GM15510 (cell line): ENCODE measurements around the gene DCDC2.

ENCODE experiments used
- POLR2A ChIP-seq: IDR thresholded peaks from 3 replicates; pipeline ENCODE4 v1.6.1; 2011; ENCODE audit warnings: borderline replicate concordance; ENCODE audit not compliant: insufficient read length; ENCODE audit errors: extremely low read depth

DCDC2 gene

GRCh38 chr6:24330137-24330732, 27.6 kb downstream of the DCDC2 start:
- TF ChIP-seq POLR2A = no peak

GRCh38 chr6:24329451-24329850, 28.4 kb downstream of the DCDC2 start:
- no peak for TF ChIP-seq POLR2A

- TF ChIP-seq POLR2A = no peak
Observed at GRCh38 chr6:24329022-24329421, 28.8 kb downstream of the DCDC2 start.

GRCh38 chr6:24327756-24328155, 30.1 kb downstream of the DCDC2 start:
- TF ChIP-seq POLR2A = no peak

- no peak for TF ChIP-seq POLR2A
Observed at GRCh38 chr6:24325978-24326377, 31.9 kb downstream of the DCDC2 start.

- TF ChIP-seq POLR2A = no peak
Observed at GRCh38 chr6:24324617-24325016, 33.2 kb downstream of the DCDC2 start.

GRCh38 chr6:24323632-24324337, 34.1 kb downstream of the DCDC2 start:
- no peak for TF ChIP-seq POLR2A

- TF ChIP-seq POLR2A = no peak
Observed at GRCh38 chr6:24322924-24323323, 34.9 kb downstream of the DCDC2 start.

GRCh38 chr6:24321538-24322162, 36.2 kb downstream of the DCDC2 start:
- no peak for TF ChIP-seq POLR2A

- TF ChIP-seq POLR2A = no peak
Observed at GRCh38 chr6:24313251-24314141, 44.4 kb downstream of the DCDC2 start.

GRCh38 chr6:24307881-24308280, 50.0 kb downstream of the DCDC2 start:
- no peak for TF ChIP-seq POLR2A

GRCh38 chr6:24306936-24307335, 50.9 kb downstream of the DCDC2 start:
- no peak for TF ChIP-seq POLR2A

- TF ChIP-seq POLR2A = no peak
Observed at GRCh38 chr6:24306038-24306437, 51.8 kb downstream of the DCDC2 start.

- TF ChIP-seq POLR2A = no peak
Observed at GRCh38 chr6:24296944-24297343, 60.9 kb downstream of the DCDC2 start.

- TF ChIP-seq POLR2A = no peak
Observed at GRCh38 chr6:24287239-24287638, 70.6 kb downstream of the DCDC2 start.

GRCh38 chr6:24284006-24284405, 73.9 kb downstream of the DCDC2 start:
- TF ChIP-seq POLR2A = no peak
